ENCODE measurements around the gene RORB. TPM values are rescaled to one million over a fixed set of nuclear protein-coding genes. Genes with fewer than 3 reads are reported as not detected.

The RORB gene
- polyA plus RNA-seq, 1 donor from 2014 or later = 0.77 TPM

DNA sequence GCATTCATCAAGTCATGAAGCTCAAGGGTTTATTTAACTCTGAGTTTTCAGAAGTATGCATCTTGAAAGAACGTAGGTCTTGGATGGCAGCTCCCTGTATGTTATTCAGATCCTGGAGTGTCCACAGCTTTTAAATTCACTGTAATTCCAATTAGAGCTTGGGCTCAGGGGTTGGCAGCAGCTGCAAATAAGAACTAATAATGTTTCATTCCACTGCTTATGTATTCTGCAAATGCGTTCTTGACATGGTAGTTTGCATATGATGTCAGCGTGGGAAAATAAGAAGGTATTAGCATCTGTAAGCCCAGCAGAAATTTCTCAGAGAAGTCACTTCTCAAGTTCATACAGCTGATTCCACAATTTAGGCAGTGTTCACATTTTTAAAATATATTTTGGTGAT, 58.4 kb downstream of the RORB start:
- Histone ChIP-seq H3K27me3 (ENCODE audit: insufficient read depth, low read depth, low read length) (no peaks in the 10 kb centered on the region), H3K36me3 (ENCODE audit: insufficient read depth, low read length) (no peaks in the 10 kb centered on the region), H3K4me2 (ENCODE audit: low read length) (no peak overlapping the region), H3K4me3 (ENCODE audit: low read length) (no peak overlapping the region), H4K20me1 (ENCODE audit: insufficient read depth) (no peaks in the 10 kb centered on the region), H3K9me2 (ENCODE audit: insufficient read depth, low read length) (no peaks in the 10 kb centered on the region), H2AFZ (ENCODE audit: low read depth, low read length) (no peak overlapping the region), H3K27ac (ENCODE audit: low read length) (no peak overlapping the region), H3K9ac (ENCODE audit: low read length) (no peak overlapping the region), H3F3A (ENCODE audit: insufficient read depth, low read length, poor library complexity, severe bottlenecking) (no peaks in the 10 kb centered on the region), H3K79me2 (replicated peaks; ENCODE audit: insufficient read depth, low read length) (no peaks in the 10 kb centered on the region), H3K9me3 (ENCODE audit: low read length) (no peaks in the 10 kb centered on the region)
- TF ChIP-seq REST (IDR thresholded peaks at IDR 0.05; ENCODE audit: borderline replicate concordance) (no peak), MXI1 (conservative IDR thresholded peaks at IDR 0.05; ENCODE audit: poor library complexity, severe bottlenecking) (no peak), SMC3 (conservative IDR thresholded peaks at IDR 0.05; ENCODE audit: poor library complexity) (no peak), POLR2AphosphoS5 (IDR thresholded peaks at IDR 0.05) (no peak), RAD21 (conservative IDR thresholded peaks at IDR 0.05) (no peak)

GRCh38 chr9:74556685-74557084, 59.5 kb downstream of the RORB start:
- no peaks in the 10 kb centered on the region for H3K9me3 ChIP-seq (ENCODE audit: low read length)
- H3K4me3 ChIP-seq (ENCODE audit: low read length) = no peak overlapping the region
- TF ChIP-seq RAD21 (conservative IDR thresholded peaks at IDR 0.05) (no peak), MXI1 (conservative IDR thresholded peaks at IDR 0.05; ENCODE audit: poor library complexity, severe bottlenecking) (no peak), EP300 (conservative IDR thresholded peaks at IDR 0.05; ENCODE audit: poor library complexity, severe bottlenecking) (no peak), REST (IDR thresholded peaks at IDR 0.05; ENCODE audit: borderline replicate concordance) (no peak), TAF1 (IDR thresholded peaks at IDR 0.05; ENCODE audit: low read depth) (no peak), EZH2 (IDR thresholded peaks at IDR 0.05; ENCODE audit: borderline replicate concordance, insufficient read depth, low read length, poor library complexity, severe bottlenecking) (no peak), SMC3 (conservative IDR thresholded peaks at IDR 0.05; ENCODE audit: poor library complexity) (no peak), POLR2AphosphoS5 (IDR thresholded peaks at IDR 0.05) (no peak)
- TF ChIP-seq, protein P1, sequence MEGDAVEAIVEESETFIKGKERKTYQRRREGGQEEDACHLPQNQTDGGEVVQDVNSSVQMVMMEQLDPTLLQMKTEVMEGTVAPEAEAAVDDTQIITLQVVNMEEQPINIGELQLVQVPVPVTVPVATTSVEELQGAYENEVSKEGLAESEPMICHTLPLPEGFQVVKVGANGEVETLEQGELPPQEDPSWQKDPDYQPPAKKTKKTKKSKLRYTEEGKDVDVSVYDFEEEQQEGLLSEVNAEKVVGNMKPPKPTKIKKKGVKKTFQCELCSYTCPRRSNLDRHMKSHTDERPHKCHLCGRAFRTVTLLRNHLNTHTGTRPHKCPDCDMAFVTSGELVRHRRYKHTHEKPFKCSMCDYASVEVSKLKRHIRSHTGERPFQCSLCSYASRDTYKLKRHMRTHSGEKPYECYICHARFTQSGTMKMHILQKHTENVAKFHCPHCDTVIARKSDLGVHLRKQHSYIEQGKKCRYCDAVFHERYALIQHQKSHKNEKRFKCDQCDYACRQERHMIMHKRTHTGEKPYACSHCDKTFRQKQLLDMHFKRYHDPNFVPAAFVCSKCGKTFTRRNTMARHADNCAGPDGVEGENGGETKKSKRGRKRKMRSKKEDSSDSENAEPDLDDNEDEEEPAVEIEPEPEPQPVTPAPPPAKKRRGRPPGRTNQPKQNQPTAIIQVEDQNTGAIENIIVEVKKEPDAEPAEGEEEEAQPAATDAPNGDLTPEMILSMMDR (IDR thresholded peaks at IDR 0.05; ENCODE audit: poor library complexity, severe bottlenecking) = no peak
- no peak overlapping the region for H3K9ac ChIP-seq (ENCODE audit: low read length)
- H2AFZ ChIP-seq (ENCODE audit: low read depth, low read length) = no peak overlapping the region
- H3K36me3 ChIP-seq (ENCODE audit: insufficient read depth, low read length) = no peaks in the 10 kb centered on the region
- no peaks in the 10 kb centered on the region for H3K79me2 ChIP-seq (replicated peaks; ENCODE audit: insufficient read depth, low read length)
- no peaks in the 10 kb centered on the region for H4K20me1 ChIP-seq (ENCODE audit: insufficient read depth)
- no peak overlapping the region for H3K4me2 ChIP-seq (ENCODE audit: low read length)
- no peak overlapping the region for H3K27ac ChIP-seq (ENCODE audit: low read length)
- H3K27me3 ChIP-seq (ENCODE audit: insufficient read depth, low read depth, low read length) = no peaks in the 10 kb centered on the region
- no peaks in the 10 kb centered on the region for H3K9me2 ChIP-seq (ENCODE audit: insufficient read depth, low read length)
- H3F3A ChIP-seq (ENCODE audit: insufficient read depth, low read length, poor library complexity, severe bottlenecking) = no peaks in the 10 kb centered on the region

All from neural cell (in vitro differentiated cells).